SU-DHL-6 (cell line): ENCODE results near the gene GARIN5B.

ENCODE experiments used
- EZH2phosphoT487 ChIP-seq: fragments of 200-600 bp; sonication (generic), shearing (Covaris generic); conservative IDR thresholded peaks from 2 replicates; pipeline ENCODE4 v1.6.1; 2018; ENCODE audit warnings: mild to moderate bottlenecking, antibody characterized with exemption, low read length, moderate library complexity, mixed read lengths
- TF ChIP-seq, protein P1 (sequence below): fragments of 200-600 bp; sonication (generic); IDR thresholded peaks from one replicate; pipeline ENCODE4 v1.5.1; 2017; ENCODE audit warnings: antibody characterized with exemption, mild to moderate bottlenecking, low read length, moderate library complexity; ENCODE audit not compliant: insufficient read depth, poor library complexity, severe bottlenecking

DNA sequence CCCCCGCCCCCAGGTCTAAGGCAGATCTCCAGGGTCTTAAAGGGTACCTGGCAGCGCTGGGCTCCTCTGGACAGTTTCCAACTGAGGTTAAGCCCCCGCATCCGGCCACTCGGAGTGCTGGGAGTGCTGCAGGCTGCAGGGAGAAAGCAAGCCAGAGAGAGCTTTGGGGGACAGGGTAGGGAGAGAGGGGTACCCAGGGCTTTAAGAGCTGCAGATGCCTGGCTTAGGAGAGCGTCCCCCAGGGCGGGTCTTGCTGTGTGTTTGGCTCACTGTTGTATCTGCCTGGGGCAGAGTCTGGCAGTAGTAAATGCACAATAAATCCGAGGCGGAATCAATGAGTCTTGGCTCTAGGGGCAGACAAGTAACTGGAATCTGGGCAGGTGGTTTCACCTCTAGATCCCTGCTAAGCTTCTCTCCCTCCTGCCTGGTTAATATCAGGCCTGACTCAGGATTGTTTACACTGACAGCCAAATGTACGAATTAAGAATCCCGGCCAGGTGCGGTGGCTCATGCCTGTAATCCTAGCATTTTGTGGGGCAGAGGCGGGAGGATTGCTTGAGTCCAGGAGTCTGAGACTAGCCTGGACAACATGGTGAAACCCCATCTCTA, 7.7 kb downstream of the GARIN5B start:
- TF ChIP-seq, protein P1, sequence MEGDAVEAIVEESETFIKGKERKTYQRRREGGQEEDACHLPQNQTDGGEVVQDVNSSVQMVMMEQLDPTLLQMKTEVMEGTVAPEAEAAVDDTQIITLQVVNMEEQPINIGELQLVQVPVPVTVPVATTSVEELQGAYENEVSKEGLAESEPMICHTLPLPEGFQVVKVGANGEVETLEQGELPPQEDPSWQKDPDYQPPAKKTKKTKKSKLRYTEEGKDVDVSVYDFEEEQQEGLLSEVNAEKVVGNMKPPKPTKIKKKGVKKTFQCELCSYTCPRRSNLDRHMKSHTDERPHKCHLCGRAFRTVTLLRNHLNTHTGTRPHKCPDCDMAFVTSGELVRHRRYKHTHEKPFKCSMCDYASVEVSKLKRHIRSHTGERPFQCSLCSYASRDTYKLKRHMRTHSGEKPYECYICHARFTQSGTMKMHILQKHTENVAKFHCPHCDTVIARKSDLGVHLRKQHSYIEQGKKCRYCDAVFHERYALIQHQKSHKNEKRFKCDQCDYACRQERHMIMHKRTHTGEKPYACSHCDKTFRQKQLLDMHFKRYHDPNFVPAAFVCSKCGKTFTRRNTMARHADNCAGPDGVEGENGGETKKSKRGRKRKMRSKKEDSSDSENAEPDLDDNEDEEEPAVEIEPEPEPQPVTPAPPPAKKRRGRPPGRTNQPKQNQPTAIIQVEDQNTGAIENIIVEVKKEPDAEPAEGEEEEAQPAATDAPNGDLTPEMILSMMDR = no peak
- TF ChIP-seq EZH2phosphoT487 = no peak
